Hematopoietic multipotent progenitor cell treated with erythropoietin and hydrocortisone succinate and interleukin-3 and kit ligand, for 15 days (in vitro differentiated cells): ENCODE measurements around the gene PHACTR1.

Experiments
- DNase-seq: peaks from one replicate; pipeline ENCODE4 v3.0.0-alpha.2; 2015; ENCODE audit warnings: low spot score

The PHACTR1 gene

GRCh38 chr6:13268913-13269518, 552.4 kb downstream of the PHACTR1 start:
- DNase-seq = no peak

- no peak for DNase-seq
These were observed 555.8 kb downstream of the PHACTR1 start for GRCh38 chr6:13272131-13273046.

GRCh38 chr6:13273202-13273930, 556.8 kb downstream of the PHACTR1 start:
- peak; percentile 45 for DNase-seq

GRCh38 chr6:13273931-13274706, 557.6 kb downstream of the PHACTR1 start:
- DNase-seq = peak; percentile 33

GRCh38 chr6:13274707-13275434, 558.3 kb downstream of the PHACTR1 start:
- no peak for DNase-seq

- no peak for DNase-seq
These were observed 558.9 kb downstream of the PHACTR1 start for GRCh38 chr6:13275435-13275989.

- no peak for DNase-seq
These were observed 560.7 kb downstream of the PHACTR1 start for GRCh38 chr6:13277231-13277630.

GRCh38 chr6:13278164-13278563, 561.6 kb downstream of the PHACTR1 start:
- DNase-seq = no peak

- no peak for DNase-seq
These were observed 562.4 kb downstream of the PHACTR1 start for GRCh38 chr6:13278991-13279390.

- no peak for DNase-seq
These were observed 563.7 kb downstream of the PHACTR1 start for GRCh38 chr6:13280254-13280653.

GRCh38 chr6:13281686-13282085, 565.1 kb downstream of the PHACTR1 start:
- no peak for DNase-seq

GRCh38 chr6:13282393-13283069, 566.0 kb downstream of the PHACTR1 start:
- DNase-seq = no peak

- no peak for DNase-seq
These were observed 566.8 kb downstream of the PHACTR1 start for GRCh38 chr6:13283331-13283730.

GRCh38 chr6:13284646-13285045, 568.1 kb downstream of the PHACTR1 start:
- DNase-seq = no peak

GRCh38 chr6:13285705-13286104, 569.1 kb downstream of the PHACTR1 start:
- no peak for DNase-seq

- no peak for DNase-seq
These were observed 569.6 kb downstream of the PHACTR1 start for GRCh38 chr6:13286181-13286580.

GRCh38 chr6:13287104-13287503, 570.5 kb downstream of the PHACTR1 start:
- DNase-seq = no peak

- no peak for DNase-seq
These were observed 571.9 kb downstream of the PHACTR1 start for GRCh38 chr6:13288481-13288880.

- DNase-seq = no peak
These were observed 572.4 kb downstream of the PHACTR1 start for GRCh38 chr6:13288969-13289391.

GRCh38 chr6:13289789-13290318, 573.3 kb downstream of the PHACTR1 start:
- no peak for DNase-seq
